ENCODE results near the gene RAMP1. TPM values are rescaled to one million over a fixed set of nuclear protein-coding genes. Genes with fewer than 3 reads are reported as not detected.

RAMP1 gene
- total and polyA plus RNA-seq, 4 donors = 109 to 423 (median 279) TPM

- ATAC-seq (ENCODE audit: low FRiP score) = no peak
- Histone ChIP-seq H3K27me3 (ENCODE audit: control insufficient read depth in 1 of 2, insufficient read depth in 2 of 2, low read length in 1 of 2) (no peaks in the 10 kb centered on the region), H3K27ac (ENCODE audit: low read depth in 1 of 2, low read length in 2 of 2) (peak overlapping the region in 1 of 2 donors; percentile 33), H3K9me3 (ENCODE audit: control insufficient read depth, low read length) (no peaks in the 10 kb centered on the region), H3K4me1 (ENCODE audit: control insufficient read depth in 1 of 2, insufficient read depth in 2 of 2, low read length in 2 of 2) (peaks cover 9% of the 10 kb centered on the region in 2 donors), H3K36me3 (ENCODE audit: control insufficient read depth in 1 of 2, insufficient read depth in 2 of 2, low read length in 1 of 2) (peaks cover 0 to 2% of the 10 kb centered on the region in 2 donors), H3K4me3 (ENCODE audit: low read length in 2 of 2) (no peak overlapping the region)
- DNase-seq = peak in 1 of 2 donors; percentile 59
- 74 to 81% methylated on average over 23 of the region's 23 CpGs for WGBS, 2 donors
- intact Hi-C loops (cut with DNase I) = no loop called here
These were observed 11.6 kb downstream of the RAMP1 start for GRCh38 chr2:237870754-237871651.

GRCh38 chr2:237872178-237872887 lies 12.9 kb downstream of the RAMP1 start:
- Histone ChIP-seq H3K36me3 (ENCODE audit: control insufficient read depth in 1 of 2, insufficient read depth in 2 of 2, low read length in 1 of 2) (peaks cover 0 to 2% of the 10 kb centered on the region in 2 donors), H3K4me3 (ENCODE audit: low read length in 2 of 2) (no peak overlapping the region), H3K27me3 (ENCODE audit: control insufficient read depth in 1 of 2, insufficient read depth in 2 of 2, low read length in 1 of 2) (no peaks in the 10 kb centered on the region), H3K27ac (ENCODE audit: low read depth in 1 of 2, low read length in 2 of 2) (peak overlapping the region in 1 of 2 donors; percentile 11), H3K9me3 (ENCODE audit: control insufficient read depth, low read length) (no peaks in the 10 kb centered on the region), H3K4me1 (ENCODE audit: control insufficient read depth in 1 of 2, insufficient read depth in 2 of 2, low read length in 2 of 2) (peaks cover 9% of the 10 kb centered on the region in 2 donors)
- no peak for ATAC-seq (ENCODE audit: low FRiP score)
- DNase-seq = peak in 1 of 2 donors; percentile 61
- intact Hi-C loops (cut with DNase I) = no loop called here
- WGBS, 2 donors = 89 to 94% methylated on average over 19 of the region's 19 CpGs

GRCh38 chr2:237873421-237873831 lies 14.0 kb downstream of the RAMP1 start:
- H3K27ac ChIP-seq (ENCODE audit: low read depth in 1 of 2, low read length in 2 of 2) = peak overlapping the region in 1 of 2 donors; percentile 55
- DNase-seq (peak; percentile 48 to 69), ATAC-seq (ENCODE audit: low FRiP score) (no peak)
- peaks cover 9% of the 10 kb centered on the region in 2 donors for H3K4me1 ChIP-seq (ENCODE audit: control insufficient read depth in 1 of 2, insufficient read depth in 2 of 2, low read length in 2 of 2)
- H3K36me3 ChIP-seq (ENCODE audit: control insufficient read depth in 1 of 2, insufficient read depth in 2 of 2, low read length in 1 of 2) = no peaks in the 10 kb centered on the region
- H3K4me3 ChIP-seq (ENCODE audit: low read length in 2 of 2) = no peak overlapping the region
- intact Hi-C loops (cut with DNase I) = no loop called here
- no peaks in the 10 kb centered on the region for H3K27me3 ChIP-seq (ENCODE audit: control insufficient read depth in 1 of 2, insufficient read depth in 2 of 2, low read length in 1 of 2)
- WGBS, 2 donors = 25 to 26% methylated on average over 11 of the region's 11 CpGs
- H3K9me3 ChIP-seq (ENCODE audit: control insufficient read depth, low read length) = no peaks in the 10 kb centered on the region

- H3K4me3 ChIP-seq (ENCODE audit: low read length in 2 of 2) = no peak overlapping the region
- H3K36me3 ChIP-seq (ENCODE audit: control insufficient read depth in 1 of 2, insufficient read depth in 2 of 2, low read length in 1 of 2) = no peaks in the 10 kb centered on the region
- peak; percentile 34 to 67 for DNase-seq
- H3K4me1 ChIP-seq (ENCODE audit: control insufficient read depth in 1 of 2, insufficient read depth in 2 of 2, low read length in 2 of 2) = peaks cover 9% of the 10 kb centered on the region in 2 donors
- H3K27me3 ChIP-seq (ENCODE audit: control insufficient read depth in 1 of 2, insufficient read depth in 2 of 2, low read length in 1 of 2) = no peaks in the 10 kb centered on the region
- H3K9me3 ChIP-seq (ENCODE audit: control insufficient read depth, low read length) = no peaks in the 10 kb centered on the region
- intact Hi-C loops (cut with DNase I) = no loop called here
- peak overlapping the region in 1 of 2 donors; percentile 85 for H3K27ac ChIP-seq (ENCODE audit: low read depth in 1 of 2, low read length in 2 of 2)
- 80 to 92% methylated on average over 14 of the region's 14 CpGs for WGBS, 2 donors
- no peak for ATAC-seq (ENCODE audit: low FRiP score)
These were observed 14.6 kb downstream of the RAMP1 start for GRCh38 chr2:237873897-237874551.

- no peaks in the 10 kb centered on the region for H3K27me3 ChIP-seq (ENCODE audit: control insufficient read depth in 1 of 2, insufficient read depth in 2 of 2, low read length in 1 of 2)
- peaks cover 9% of the 10 kb centered on the region in 2 donors for H3K4me1 ChIP-seq (ENCODE audit: control insufficient read depth in 1 of 2, insufficient read depth in 2 of 2, low read length in 2 of 2)
- no peak overlapping the region for H3K4me3 ChIP-seq (ENCODE audit: low read length in 2 of 2)
- WGBS, 2 donors = 43 to 44% methylated on average over 7 of the region's 7 CpGs
- peak overlapping the region; percentile 38 to 85 for H3K27ac ChIP-seq (ENCODE audit: low read depth in 1 of 2, low read length in 2 of 2)
- no peaks in the 10 kb centered on the region for H3K9me3 ChIP-seq (ENCODE audit: control insufficient read depth, low read length)
- ATAC-seq (ENCODE audit: low FRiP score) = no peak
- intact Hi-C loops (cut with DNase I) = no loop called here
- no peaks in the 10 kb centered on the region for H3K36me3 ChIP-seq (ENCODE audit: control insufficient read depth in 1 of 2, insufficient read depth in 2 of 2, low read length in 1 of 2)
- DNase-seq = peak; percentile 67 to 78
These were observed 15.2 kb downstream of the RAMP1 start for GRCh38 chr2:237874585-237875161.

- no peaks in the 10 kb centered on the region for H3K9me3 ChIP-seq (ENCODE audit: control insufficient read depth, low read length)
- peaks cover 9% of the 10 kb centered on the region in 2 donors for H3K4me1 ChIP-seq (ENCODE audit: control insufficient read depth in 1 of 2, insufficient read depth in 2 of 2, low read length in 2 of 2)
- WGBS, 2 donors = 84 to 90% methylated on average over 16 of the region's 16 CpGs
- H3K27me3 ChIP-seq (ENCODE audit: control insufficient read depth in 1 of 2, insufficient read depth in 2 of 2, low read length in 1 of 2) = no peaks in the 10 kb centered on the region
- H3K36me3 ChIP-seq (ENCODE audit: control insufficient read depth in 1 of 2, insufficient read depth in 2 of 2, low read length in 1 of 2) = no peaks in the 10 kb centered on the region
- H3K4me3 ChIP-seq (ENCODE audit: low read length in 2 of 2) = no peak overlapping the region
- intact Hi-C loops (cut with DNase I) = no loop called here
- DNase-seq (peak; percentile 43 to 65), ATAC-seq (ENCODE audit: low FRiP score) (no peak)
- peak overlapping the region; percentile 58 to 85 for H3K27ac ChIP-seq (ENCODE audit: low read depth in 1 of 2, low read length in 2 of 2)
These were observed 16.0 kb downstream of the RAMP1 start for GRCh38 chr2:237875256-237876060.

- Histone ChIP-seq H3K9me3 (ENCODE audit: control insufficient read depth, low read length) (no peaks in the 10 kb centered on the region), H3K4me3 (ENCODE audit: low read length in 2 of 2) (no peak overlapping the region), H3K4me1 (ENCODE audit: control insufficient read depth in 1 of 2, insufficient read depth in 2 of 2, low read length in 2 of 2) (peaks cover 9% of the 10 kb centered on the region in 2 donors), H3K27ac (ENCODE audit: low read depth in 1 of 2, low read length in 2 of 2) (peak overlapping the region; percentile 55 to 58), H3K36me3 (ENCODE audit: control insufficient read depth in 1 of 2, insufficient read depth in 2 of 2, low read length in 1 of 2) (no peaks in the 10 kb centered on the region), H3K27me3 (ENCODE audit: control insufficient read depth in 1 of 2, insufficient read depth in 2 of 2, low read length in 1 of 2) (no peaks in the 10 kb centered on the region)
- intact Hi-C loops (cut with DNase I) = no loop called here
- WGBS, 2 donors = 86 to 92% methylated on average over 13 to 14 of the region's 14 CpGs
- DNase-seq (peak; percentile 44 to 67), ATAC-seq (ENCODE audit: low FRiP score) (no peak)
These were observed 16.7 kb downstream of the RAMP1 start for GRCh38 chr2:237876061-237876526.
